DOHH2 (cell line): ENCODE data around the gene COX14.

Experiments
- H3F3A ChIP-seq: fragments of 200-600 bp; sonication (generic), shearing (Covaris generic); 2 replicates; pipeline ENCODE4 v1.6.0; 2016; ENCODE audit warnings: antibody characterized with exemption, mild to moderate bottlenecking; ENCODE audit not compliant: control insufficient read depth, insufficient read depth
- H3K27ac ChIP-seq: fragments of 200-600 bp; sonication (generic); 2 replicates; pipeline ENCODE4 v1.5.1; 2014; ENCODE audit warnings: low read depth, mild to moderate bottlenecking, low read length, moderate library complexity
- H3K27me3 ChIP-seq: fragments of 200-600 bp; sonication (generic); 2 replicates; pipeline ENCODE4 v1.6.1; 2014; ENCODE audit warnings: mild to moderate bottlenecking, low read length, mixed read lengths; ENCODE audit not compliant: control insufficient read depth
- H3K36me3 ChIP-seq: fragments of 200-600 bp; sonication (generic); 2 replicates; pipeline ENCODE4 v1.6.1; 2014; ENCODE audit warnings: mild to moderate bottlenecking, low read length, moderate library complexity, mixed read lengths; ENCODE audit not compliant: control insufficient read depth
- H3K4me1 ChIP-seq: fragments of 200-600 bp; sonication (generic); 2 replicates; pipeline ENCODE4 v1.6.1; 2014; ENCODE audit warnings: mild to moderate bottlenecking, low read length, mixed read lengths; ENCODE audit not compliant: control insufficient read depth
- H3K4me2 ChIP-seq: fragments of 200-600 bp; sonication (generic); 2 replicates; pipeline ENCODE4 v1.6.0; 2014; ENCODE audit warnings: mild to moderate bottlenecking, low read length, moderate library complexity
- H3K4me3 ChIP-seq: fragments of 200-600 bp; sonication (generic); 2 replicates; pipeline ENCODE4 v1.5.1; 2014; ENCODE audit warnings: mild to moderate bottlenecking, low read length, mixed read lengths
- H3K79me2 ChIP-seq: fragments of 200-600 bp; sonication (generic); 2 replicates; pipeline ENCODE4 v1.6.1; 2014; ENCODE audit warnings: mild to moderate bottlenecking, low read length, mixed read lengths; ENCODE audit not compliant: control insufficient read depth
- H3K9me2 ChIP-seq: fragments of 200-600 bp; sonication (generic); replicated peaks from 2 replicates; pipeline ENCODE4 v1.6.1; 2014; ENCODE audit warnings: mild to moderate bottlenecking, low read length, mixed read lengths; ENCODE audit not compliant: control insufficient read depth
- H3K9me3 ChIP-seq: fragments of 200-600 bp; sonication (generic); 2 replicates; pipeline ENCODE4 v1.6.1; 2014; ENCODE audit warnings: antibody characterized with exemption, low read length, mixed read lengths; ENCODE audit not compliant: control insufficient read depth, insufficient read depth
- H4K20me1 ChIP-seq: fragments of 200-600 bp; sonication (generic); 2 replicates; pipeline ENCODE4 v1.6.0; 2014; ENCODE audit warnings: low read depth, mild to moderate bottlenecking, antibody characterized with exemption, low read length, moderate library complexity; ENCODE audit not compliant: control insufficient read depth, insufficient read depth
- EZH2phosphoT487 ChIP-seq: fragments of 200-600 bp; sonication (generic); IDR thresholded peaks from 2 replicates; pipeline ENCODE4 v1.6.1; 2017; ENCODE audit warnings: borderline replicate concordance, mild to moderate bottlenecking, antibody characterized with exemption, low read length, moderate library complexity, mixed read lengths
- TF ChIP-seq, protein P1 (sequence below): fragments of 200-600 bp; sonication (generic); IDR thresholded peaks from one replicate; pipeline ENCODE4 v1.5.1; 2014; ENCODE audit warnings: antibody characterized with exemption, mild to moderate bottlenecking, low read depth, low read length; ENCODE audit not compliant: poor library complexity, severe bottlenecking

COX14 gene

DNA sequence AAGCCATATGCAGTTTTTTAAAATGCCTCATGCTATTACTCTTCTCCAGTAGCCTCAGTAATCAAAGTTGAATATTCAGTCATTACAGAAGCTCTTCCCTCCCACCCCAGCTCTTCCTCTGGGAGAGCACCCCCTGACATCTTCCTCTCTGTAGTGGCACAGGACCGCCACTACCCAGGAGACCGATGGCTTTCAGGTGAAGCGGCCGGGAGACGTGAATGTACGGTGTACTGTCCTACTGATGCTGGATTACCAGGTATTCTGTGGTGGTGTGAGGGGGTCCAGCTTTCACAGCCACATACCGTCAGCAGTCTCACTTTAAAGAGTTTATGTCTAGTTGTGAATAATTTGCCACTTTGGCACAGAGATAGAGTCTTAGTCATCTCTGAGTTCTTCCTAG is 22.3 kb upstream of the COX14 start:
- Histone ChIP-seq H3K4me2 (no peak overlapping the region), H3F3A (peaks cover 16% of the 10 kb centered on the region), H3K9me2 (no peaks in the 10 kb centered on the region), H3K27ac (no peak overlapping the region), H3K79me2 (peaks cover 22% of the 10 kb centered on the region), H3K4me1 (peaks cover 17% of the 10 kb centered on the region), H3K4me3 (no peak overlapping the region), H3K36me3 (peaks cover 78% of the 10 kb centered on the region), H3K9me3 (no peaks in the 10 kb centered on the region), H3K27me3 (no peaks in the 10 kb centered on the region), H4K20me1 (no peaks in the 10 kb centered on the region)
- no peak for TF ChIP-seq EZH2phosphoT487
- TF ChIP-seq, protein P1, sequence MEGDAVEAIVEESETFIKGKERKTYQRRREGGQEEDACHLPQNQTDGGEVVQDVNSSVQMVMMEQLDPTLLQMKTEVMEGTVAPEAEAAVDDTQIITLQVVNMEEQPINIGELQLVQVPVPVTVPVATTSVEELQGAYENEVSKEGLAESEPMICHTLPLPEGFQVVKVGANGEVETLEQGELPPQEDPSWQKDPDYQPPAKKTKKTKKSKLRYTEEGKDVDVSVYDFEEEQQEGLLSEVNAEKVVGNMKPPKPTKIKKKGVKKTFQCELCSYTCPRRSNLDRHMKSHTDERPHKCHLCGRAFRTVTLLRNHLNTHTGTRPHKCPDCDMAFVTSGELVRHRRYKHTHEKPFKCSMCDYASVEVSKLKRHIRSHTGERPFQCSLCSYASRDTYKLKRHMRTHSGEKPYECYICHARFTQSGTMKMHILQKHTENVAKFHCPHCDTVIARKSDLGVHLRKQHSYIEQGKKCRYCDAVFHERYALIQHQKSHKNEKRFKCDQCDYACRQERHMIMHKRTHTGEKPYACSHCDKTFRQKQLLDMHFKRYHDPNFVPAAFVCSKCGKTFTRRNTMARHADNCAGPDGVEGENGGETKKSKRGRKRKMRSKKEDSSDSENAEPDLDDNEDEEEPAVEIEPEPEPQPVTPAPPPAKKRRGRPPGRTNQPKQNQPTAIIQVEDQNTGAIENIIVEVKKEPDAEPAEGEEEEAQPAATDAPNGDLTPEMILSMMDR = no peak

DNA sequence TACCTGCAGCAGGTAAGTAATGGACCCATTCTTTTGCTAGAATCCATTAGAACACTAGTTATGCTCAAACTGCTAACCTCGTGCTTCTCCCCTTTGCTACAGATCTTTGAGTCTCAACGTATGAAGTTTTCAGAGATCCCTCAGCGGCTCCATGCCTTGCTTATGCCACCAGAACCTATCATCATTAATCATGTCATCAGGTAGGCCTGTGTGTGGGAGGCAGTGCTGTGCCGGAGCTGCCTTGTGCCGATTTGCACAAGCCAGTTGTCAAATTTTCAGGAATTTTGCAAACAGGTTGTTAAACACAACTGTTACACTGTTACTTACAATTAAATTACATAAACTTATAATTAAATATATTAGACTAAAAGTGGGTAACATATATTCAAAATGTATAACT is 21.6 kb upstream of the COX14 start:
- Histone ChIP-seq H3K4me3 (no peak overlapping the region), H3K4me1 (peaks cover 17% of the 10 kb centered on the region), H3K9me3 (no peaks in the 10 kb centered on the region), H3K4me2 (no peak overlapping the region), H3K36me3 (peaks cover 84% of the 10 kb centered on the region), H3K27ac (no peak overlapping the region), H3F3A (peaks cover 16% of the 10 kb centered on the region), H3K9me2 (no peaks in the 10 kb centered on the region), H3K27me3 (no peaks in the 10 kb centered on the region), H3K79me2 (peaks cover 18% of the 10 kb centered on the region), H4K20me1 (no peaks in the 10 kb centered on the region)
- TF ChIP-seq, protein P1 = no peak
- no peak for TF ChIP-seq EZH2phosphoT487

DNA sequence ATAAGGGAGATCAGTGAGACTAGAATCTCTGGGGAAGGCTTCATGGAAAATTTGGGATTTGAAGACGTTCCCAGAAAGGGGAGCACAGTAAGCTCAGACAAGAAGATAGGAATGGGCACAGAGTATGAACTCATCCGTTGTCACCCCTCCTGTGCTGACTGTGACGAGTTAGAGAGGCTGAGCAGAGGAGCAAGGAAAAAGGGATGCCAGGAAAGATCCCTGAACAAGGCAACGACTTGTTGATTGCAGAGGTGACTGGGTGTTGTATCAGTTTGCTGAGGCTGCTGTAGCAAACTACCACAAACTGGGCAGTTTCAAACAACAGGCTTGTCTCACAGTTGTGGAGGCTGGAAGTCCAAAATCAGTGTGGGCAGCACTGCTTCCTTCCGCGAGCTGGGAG is 14.1 kb upstream of the COX14 start:
- H3K36me3 ChIP-seq = peaks cover 67% of the 10 kb centered on the region
- H3K79me2 ChIP-seq = no peaks in the 10 kb centered on the region
- no peaks in the 10 kb centered on the region; the same call in 1 of the 2 replicates for H3F3A ChIP-seq
- no peaks in the 10 kb centered on the region for H3K27me3 ChIP-seq
- H3K4me3 ChIP-seq = no peak overlapping the region
- H4K20me1 ChIP-seq = no peaks in the 10 kb centered on the region
- TF ChIP-seq, protein P1 = no peak
- TF ChIP-seq EZH2phosphoT487 = no peak
- H3K9me3 ChIP-seq = no peaks in the 10 kb centered on the region
- H3K4me1 ChIP-seq = no peaks in the 10 kb centered on the region
- H3K27ac ChIP-seq = no peak overlapping the region
- no peaks in the 10 kb centered on the region for H3K9me2 ChIP-seq
- H3K4me2 ChIP-seq = no peak overlapping the region
